Suprapubic skin (tissue), 4 donors: ENCODE measurements around the gene HELZ. TPM values are rescaled to one million over a fixed set of nuclear protein-coding genes. Genes with fewer than 3 reads are reported as not detected.
"Not testable (repeated sequence)": the region's sequence is repeated elsewhere in the genome, so short reads cannot be mapped to it uniquely, and the experiment has no call there.

Source experiments
- DNase-seq, 2 donors: peaks; one replicate each; pipeline ENCODE4 v3.0.0-alpha.2; 2019; ENCODE audit warnings: low spot score in 2 of 2
- H3K27ac ChIP-seq: fragments of 200-600 bp; sonication (generic); one replicate; pipeline ENCODE4 v1.5.1; 2019
- H3K27me3 ChIP-seq: fragments of 200-600 bp; sonication (generic); one replicate; pipeline ENCODE4 v1.5.1; 2019
- H3K36me3 ChIP-seq: fragments of 200-600 bp; sonication (generic); one replicate; pipeline ENCODE4 v1.5.1; 2019
- H3K4me1 ChIP-seq: fragments of 200-600 bp; sonication (generic); one replicate; pipeline ENCODE4 v1.5.1; 2019
- H3K4me3 ChIP-seq: fragments of 200-600 bp; sonication (generic); one replicate; pipeline ENCODE4 v1.5.1; 2019; ENCODE audit warnings: mild to moderate bottlenecking
- H3K9me3 ChIP-seq: fragments of 200-600 bp; sonication (generic); one replicate; pipeline ENCODE4 v1.5.1; 2019
- EP300 ChIP-seq: sonication (generic); formaldehyde crosslinking; IDR thresholded peaks from one replicate; pipeline ENCODE4 v1.6.1; 2017; ENCODE audit warnings: antibody characterized with exemption
- POLR2A ChIP-seq, 2 donors: fragments of 450-650 bp; IDR thresholded peaks; one replicate each; pipeline ENCODE4 v1.6.1; 2017; ENCODE audit warnings: antibody characterized with exemption in 2 of 2, mild to moderate bottlenecking in 2 of 2, moderate library complexity in 2 of 2
- POLR2AphosphoS5 ChIP-seq, 3 donors: sonication (generic); formaldehyde crosslinking; IDR thresholded peaks; one replicate each; pipeline ENCODE4 v1.6.1; 2017; ENCODE audit warnings: antibody characterized with exemption in 3 of 3
- WGBS: methylation state at CpG from one replicate; pipeline ENCODE4 v1.1.5; 2018; 5-methylcytosine and 5-hydroxymethylcytosine counted together
- total RNA-seq, 4 donors: library from RNA; depleted of rRNA; stranded (reverse); fragments of >200 nt; gene quantifications; one replicate each; pipeline ENCODE4 v1.1.0, GENCODE V29; 2016
- TF ChIP-seq, protein P1 (sequence below), 2 donors: fragments of 200-600 bp in 1 of 2; fragments of 450-650 bp in 1 of 2; sonication (generic) in 1 of 2; IDR thresholded peaks; one replicate each; pipeline ENCODE4 v1.5.1; 2016 to 2019; ENCODE audit warnings: antibody characterized with exemption in 2 of 2, mild to moderate bottlenecking in 1 of 2, moderate library complexity in 1 of 2

Gene HELZ
- total RNA-seq, 4 donors from 2014 or later, result 30.9 to 88.5 (median 36.7) TPM

DNA sequence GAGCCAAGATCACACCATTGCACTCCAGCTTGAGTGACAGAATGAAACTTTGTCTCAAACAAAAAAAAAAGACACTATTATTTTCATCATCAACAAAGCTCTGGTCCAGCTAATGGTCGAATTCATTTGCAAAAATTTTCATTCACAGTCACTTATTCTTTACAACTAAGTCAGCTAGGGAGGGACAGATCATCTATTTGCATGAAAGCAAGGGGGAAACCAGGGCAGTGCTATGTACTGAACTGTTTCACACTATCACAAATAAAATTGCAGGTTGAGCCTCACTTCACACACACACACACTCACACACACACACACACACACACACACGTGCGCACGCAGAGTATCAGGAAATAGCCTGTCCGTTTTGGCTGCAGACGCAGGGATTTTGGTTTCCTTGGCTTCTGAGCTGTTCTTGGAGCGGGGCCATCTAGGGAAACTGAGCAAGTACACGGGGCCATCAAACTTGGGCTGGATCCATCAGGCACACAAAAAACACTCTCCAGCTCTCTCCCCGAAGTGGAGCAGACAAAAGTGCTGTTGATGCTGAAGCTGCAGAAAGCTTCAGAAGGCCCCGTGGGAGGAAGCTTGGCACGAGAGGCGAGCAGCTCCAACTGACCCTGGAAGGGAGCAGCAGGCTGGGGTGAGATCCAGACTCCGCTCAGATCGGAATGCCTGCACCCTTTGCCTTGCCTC, 44.3 kb upstream of the HELZ start:
- Histone ChIP-seq H3K4me1 (peaks cover 12% of the 10 kb centered on the region), H3K36me3 (no peaks in the 10 kb centered on the region), H3K9me3 (no peaks in the 10 kb centered on the region), H3K4me3 (no peak overlapping the region), H3K27me3 (no peaks in the 10 kb centered on the region), H3K27ac (no peak overlapping the region)
- 25% methylated on average over 14 of the region's 14 CpGs for WGBS
- TF ChIP-seq POLR2A (IDR thresholded peaks at IDR 0.05) (no peak), EP300 (no peak), POLR2AphosphoS5 (IDR thresholded peaks at IDR 0.05) (no peak)
- TF ChIP-seq, protein P1, sequence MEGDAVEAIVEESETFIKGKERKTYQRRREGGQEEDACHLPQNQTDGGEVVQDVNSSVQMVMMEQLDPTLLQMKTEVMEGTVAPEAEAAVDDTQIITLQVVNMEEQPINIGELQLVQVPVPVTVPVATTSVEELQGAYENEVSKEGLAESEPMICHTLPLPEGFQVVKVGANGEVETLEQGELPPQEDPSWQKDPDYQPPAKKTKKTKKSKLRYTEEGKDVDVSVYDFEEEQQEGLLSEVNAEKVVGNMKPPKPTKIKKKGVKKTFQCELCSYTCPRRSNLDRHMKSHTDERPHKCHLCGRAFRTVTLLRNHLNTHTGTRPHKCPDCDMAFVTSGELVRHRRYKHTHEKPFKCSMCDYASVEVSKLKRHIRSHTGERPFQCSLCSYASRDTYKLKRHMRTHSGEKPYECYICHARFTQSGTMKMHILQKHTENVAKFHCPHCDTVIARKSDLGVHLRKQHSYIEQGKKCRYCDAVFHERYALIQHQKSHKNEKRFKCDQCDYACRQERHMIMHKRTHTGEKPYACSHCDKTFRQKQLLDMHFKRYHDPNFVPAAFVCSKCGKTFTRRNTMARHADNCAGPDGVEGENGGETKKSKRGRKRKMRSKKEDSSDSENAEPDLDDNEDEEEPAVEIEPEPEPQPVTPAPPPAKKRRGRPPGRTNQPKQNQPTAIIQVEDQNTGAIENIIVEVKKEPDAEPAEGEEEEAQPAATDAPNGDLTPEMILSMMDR (IDR thresholded peaks at IDR 0.05), result no peak
- peak; percentile 70 to 88 for DNase-seq

GRCh38 chr17:67286826-67287225, 41.8 kb upstream of the HELZ start:
- H3K4me3 ChIP-seq, DNase-seq, H3K27ac ChIP-seq, H3K27me3 ChIP-seq, H3K9me3 ChIP-seq, H3K36me3 ChIP-seq: not testable (repeated sequence)
- 81% methylated on average over 3 of the region's 3 CpGs for WGBS
- H3K4me1 ChIP-seq, result peaks cover 12% of the 10 kb centered on the region

GRCh38 chr17:67285360-67285759, 40.4 kb upstream of the HELZ start:
- Histone ChIP-seq H3K4me3 (no peak overlapping the region), H3K27me3 (no peaks in the 10 kb centered on the region), H3K9me3 (no peaks in the 10 kb centered on the region), H3K4me1 (peaks cover 16% of the 10 kb centered on the region), H3K27ac (no peak overlapping the region), H3K36me3 (no peaks in the 10 kb centered on the region)
- WGBS, result 52% methylated on average over 1 of the region's 1 CpG
- no peak for TF ChIP-seq POLR2A (IDR thresholded peaks at IDR 0.05)
- no peak for TF ChIP-seq POLR2AphosphoS5 (IDR thresholded peaks at IDR 0.05)
- TF ChIP-seq, protein P1 (IDR thresholded peaks at IDR 0.05), result no peak
- TF ChIP-seq EP300, result no peak
- no peak for DNase-seq

- H3K9me3 ChIP-seq, result no peaks in the 10 kb centered on the region
- no peak overlapping the region for H3K4me3 ChIP-seq
- no peak overlapping the region for H3K27ac ChIP-seq
- WGBS, result 86% methylated on average over 5 of the region's 5 CpGs
- TF ChIP-seq EP300 (no peak), POLR2A (IDR thresholded peaks at IDR 0.05) (no peak), POLR2AphosphoS5 (IDR thresholded peaks at IDR 0.05) (no peak)
- no peaks in the 10 kb centered on the region for H3K36me3 ChIP-seq
- H3K4me1 ChIP-seq, result peaks cover 8% of the 10 kb centered on the region
- no peaks in the 10 kb centered on the region for H3K27me3 ChIP-seq
- no peak for DNase-seq
Observed at GRCh38 chr17:67283731-67284516, 38.9 kb upstream of the HELZ start.

DNA sequence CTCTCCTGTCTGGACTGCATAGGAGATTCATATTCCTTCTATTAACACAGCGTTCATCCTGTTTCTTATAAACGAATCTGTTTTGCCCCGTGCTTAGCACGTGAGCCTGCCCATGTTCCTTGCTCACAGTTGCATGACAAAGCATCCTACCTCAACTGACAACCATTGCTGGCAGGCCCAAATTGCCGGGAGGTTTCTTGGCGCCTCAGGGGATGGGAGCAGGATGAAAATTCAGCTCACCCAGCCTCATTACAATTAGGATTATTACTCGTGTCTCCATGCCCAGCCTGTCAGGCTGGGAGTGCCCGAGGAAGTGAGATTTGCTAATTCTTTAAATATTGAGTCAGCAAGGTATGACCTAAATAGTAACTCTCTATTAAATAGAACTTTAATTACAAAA, 36.7 kb upstream of the HELZ start:
- Histone ChIP-seq H3K4me3 (no peak overlapping the region), H3K36me3 (no peaks in the 10 kb centered on the region), H3K27me3 (no peaks in the 10 kb centered on the region), H3K27ac (no peak overlapping the region), H3K9me3 (no peaks in the 10 kb centered on the region), H3K4me1 (peaks cover 8% of the 10 kb centered on the region)
- no peak for DNase-seq
- 44% methylated on average over 8 of the region's 8 CpGs for WGBS
- TF ChIP-seq EP300 (no peak), POLR2A (IDR thresholded peaks at IDR 0.05) (no peak), POLR2AphosphoS5 (IDR thresholded peaks at IDR 0.05) (no peak)
- TF ChIP-seq, protein P1 (IDR thresholded peaks at IDR 0.05), result no peak

- no peaks in the 10 kb centered on the region for H3K36me3 ChIP-seq
- TF ChIP-seq, protein P1 (IDR thresholded peaks at IDR 0.05), result no peak
- no peak for TF ChIP-seq POLR2A (IDR thresholded peaks at IDR 0.05)
- TF ChIP-seq POLR2AphosphoS5 (IDR thresholded peaks at IDR 0.05), result no peak
- no peak for TF ChIP-seq EP300
- no peak overlapping the region for H3K27ac ChIP-seq
- 65% methylated on average over 3 of the region's 3 CpGs for WGBS
- H3K4me3 ChIP-seq, result no peak overlapping the region
- peaks cover 8% of the 10 kb centered on the region for H3K4me1 ChIP-seq
- no peak for DNase-seq
- H3K27me3 ChIP-seq, result no peaks in the 10 kb centered on the region
- H3K9me3 ChIP-seq, result no peaks in the 10 kb centered on the region
Observed at GRCh38 chr17:67281053-67281452, 36.1 kb upstream of the HELZ start.
